Brain microvascular endothelial cell (primary cell): ENCODE measurements around the gene LRSAM1.

ENCODE experiments used
- DNase-seq: peaks from one replicate; pipeline ENCODE4 v3.0.0-alpha.2; 2020
- H3K27ac ChIP-seq: fragments of 250-450 bp; sonication (Bioruptor Pico); 2 replicates; pipeline ENCODE4 v1.5.1; 2020; ENCODE audit warnings: mild to moderate bottlenecking, moderate library complexity
- H3K27me3 ChIP-seq: fragments of 250-450 bp; sonication (Bioruptor Pico); replicated peaks from 2 replicates; pipeline ENCODE4 v1.5.1; 2020; ENCODE audit warnings: mild to moderate bottlenecking
- H3K36me3 ChIP-seq: fragments of 250-450 bp; sonication (Bioruptor Pico); replicated peaks from 2 replicates; pipeline ENCODE4 v1.5.1; 2020; ENCODE audit warnings: mild to moderate bottlenecking
- H3K4me3 ChIP-seq: 2 replicates; pipeline ENCODE4 v1.5.1; 2011; ENCODE audit warnings: low read depth, mild to moderate bottlenecking, control low read depth, low read length, moderate library complexity
- in situ Hi-C: cut with HindIII; loops from 2 replicates; pipeline ENCODE4 v1.10.0; 2017; ENCODE audit warnings: low sequenced_read_pairs, low pct_ligation_motif_present
- TF ChIP-seq, protein P1 (sequence below): IDR thresholded peaks from 2 replicates; pipeline ENCODE4 v1.5.1; 2011; ENCODE audit warnings: low read depth, mild to moderate bottlenecking, moderate library complexity, low read length, control low read depth, inconsistent platforms; ENCODE audit errors: missing control alignments

The LRSAM1 gene

DNA sequence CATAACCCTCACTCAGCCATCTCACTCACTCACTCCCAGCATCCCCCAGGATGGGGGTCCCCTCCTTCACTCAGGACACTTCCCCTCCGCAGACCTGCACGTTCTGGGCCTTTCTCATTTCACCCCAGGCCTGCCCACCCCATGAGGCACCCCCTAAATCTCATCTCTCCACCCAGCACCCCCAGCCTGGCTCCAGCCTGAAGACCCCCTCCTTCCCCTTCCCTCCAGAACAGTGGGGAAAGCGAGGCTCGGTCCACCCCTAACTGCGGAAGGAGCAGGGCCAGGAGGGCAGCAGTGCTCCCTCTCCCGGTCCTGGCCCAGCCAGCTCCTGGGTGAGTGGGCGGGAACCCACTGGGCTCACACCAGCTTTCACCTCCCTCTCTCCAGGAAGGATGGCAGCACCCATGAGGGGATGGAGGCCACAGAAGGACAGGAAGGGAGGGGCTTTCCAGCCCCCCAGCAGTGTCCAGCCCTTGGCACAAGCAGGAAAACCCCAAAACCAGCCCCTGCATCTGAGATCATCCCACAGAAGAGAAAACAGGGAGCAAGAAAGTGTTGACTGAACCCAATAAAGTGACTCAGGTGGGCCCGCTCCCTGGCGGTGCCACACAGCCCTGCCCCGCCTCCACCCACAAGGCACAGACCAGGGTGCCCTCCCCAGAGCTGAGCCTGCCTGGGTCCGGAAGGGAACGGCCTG is 55.0 kb downstream of the LRSAM1 start:
- Histone ChIP-seq H3K36me3 (peaks cover 90% of the 10 kb centered on the region), H3K4me3 (no peak overlapping the region), H3K27ac (no peak overlapping the region), H3K27me3 (no peaks in the 10 kb centered on the region)
- in situ Hi-C loops, result no loop called here
- DNase-seq, result no peak
- TF ChIP-seq, protein P1, sequence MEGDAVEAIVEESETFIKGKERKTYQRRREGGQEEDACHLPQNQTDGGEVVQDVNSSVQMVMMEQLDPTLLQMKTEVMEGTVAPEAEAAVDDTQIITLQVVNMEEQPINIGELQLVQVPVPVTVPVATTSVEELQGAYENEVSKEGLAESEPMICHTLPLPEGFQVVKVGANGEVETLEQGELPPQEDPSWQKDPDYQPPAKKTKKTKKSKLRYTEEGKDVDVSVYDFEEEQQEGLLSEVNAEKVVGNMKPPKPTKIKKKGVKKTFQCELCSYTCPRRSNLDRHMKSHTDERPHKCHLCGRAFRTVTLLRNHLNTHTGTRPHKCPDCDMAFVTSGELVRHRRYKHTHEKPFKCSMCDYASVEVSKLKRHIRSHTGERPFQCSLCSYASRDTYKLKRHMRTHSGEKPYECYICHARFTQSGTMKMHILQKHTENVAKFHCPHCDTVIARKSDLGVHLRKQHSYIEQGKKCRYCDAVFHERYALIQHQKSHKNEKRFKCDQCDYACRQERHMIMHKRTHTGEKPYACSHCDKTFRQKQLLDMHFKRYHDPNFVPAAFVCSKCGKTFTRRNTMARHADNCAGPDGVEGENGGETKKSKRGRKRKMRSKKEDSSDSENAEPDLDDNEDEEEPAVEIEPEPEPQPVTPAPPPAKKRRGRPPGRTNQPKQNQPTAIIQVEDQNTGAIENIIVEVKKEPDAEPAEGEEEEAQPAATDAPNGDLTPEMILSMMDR, result no peak

DNA sequence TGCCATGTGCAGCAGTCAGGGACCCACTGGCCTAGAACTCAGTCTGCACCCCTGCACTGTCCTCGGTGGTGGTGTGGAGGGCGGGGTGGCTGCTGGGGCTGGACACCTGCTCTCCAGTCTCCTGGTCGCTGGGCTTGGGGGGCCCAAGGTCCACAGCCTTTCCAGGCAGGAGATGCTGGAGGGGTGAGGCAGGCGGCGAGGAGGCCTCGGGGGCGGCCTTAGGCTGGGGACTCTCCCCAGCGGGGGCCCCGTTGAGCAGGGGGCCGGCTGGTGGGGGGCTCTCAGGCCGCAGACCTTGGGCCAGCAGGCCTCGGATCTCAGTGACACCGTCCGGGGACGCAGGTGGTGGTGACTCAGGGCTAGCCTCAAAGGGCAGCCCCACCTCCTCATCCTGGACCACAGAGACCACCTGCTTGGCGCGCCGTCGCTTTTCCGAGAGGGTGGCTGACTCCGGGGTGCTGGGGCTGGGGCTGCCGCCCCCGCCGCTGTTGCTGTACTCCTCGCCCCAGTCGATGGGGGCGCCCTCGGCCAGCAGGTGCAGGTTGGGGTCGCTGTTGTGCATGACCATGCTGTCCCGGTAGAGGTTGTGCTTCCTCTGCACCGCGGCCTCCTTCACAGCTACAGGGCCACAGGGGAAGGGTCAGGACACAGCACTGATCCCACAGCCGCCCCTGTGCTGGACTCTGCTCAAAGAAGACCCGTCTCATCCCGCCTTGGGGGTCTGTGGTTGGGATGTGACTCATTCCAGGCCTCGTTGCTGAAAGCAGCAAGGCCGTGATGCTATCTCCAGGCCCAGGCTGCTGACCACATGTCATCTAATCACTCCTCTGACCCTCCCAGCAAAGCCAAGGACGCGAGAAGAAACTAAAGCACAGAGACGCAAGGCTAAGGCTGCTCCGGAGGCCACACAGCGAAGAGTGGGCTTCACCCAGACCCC is 55.8 kb downstream of the LRSAM1 start:
- DNase-seq, result peak; percentile 61
- Histone ChIP-seq H3K36me3 (peaks cover 87% of the 10 kb centered on the region), H3K4me3 (no peak overlapping the region), H3K27ac (no peak overlapping the region), H3K27me3 (no peaks in the 10 kb centered on the region)
- TF ChIP-seq, protein P1, result peak; percentile 26
- in situ Hi-C loops, result no loop called here

DNA sequence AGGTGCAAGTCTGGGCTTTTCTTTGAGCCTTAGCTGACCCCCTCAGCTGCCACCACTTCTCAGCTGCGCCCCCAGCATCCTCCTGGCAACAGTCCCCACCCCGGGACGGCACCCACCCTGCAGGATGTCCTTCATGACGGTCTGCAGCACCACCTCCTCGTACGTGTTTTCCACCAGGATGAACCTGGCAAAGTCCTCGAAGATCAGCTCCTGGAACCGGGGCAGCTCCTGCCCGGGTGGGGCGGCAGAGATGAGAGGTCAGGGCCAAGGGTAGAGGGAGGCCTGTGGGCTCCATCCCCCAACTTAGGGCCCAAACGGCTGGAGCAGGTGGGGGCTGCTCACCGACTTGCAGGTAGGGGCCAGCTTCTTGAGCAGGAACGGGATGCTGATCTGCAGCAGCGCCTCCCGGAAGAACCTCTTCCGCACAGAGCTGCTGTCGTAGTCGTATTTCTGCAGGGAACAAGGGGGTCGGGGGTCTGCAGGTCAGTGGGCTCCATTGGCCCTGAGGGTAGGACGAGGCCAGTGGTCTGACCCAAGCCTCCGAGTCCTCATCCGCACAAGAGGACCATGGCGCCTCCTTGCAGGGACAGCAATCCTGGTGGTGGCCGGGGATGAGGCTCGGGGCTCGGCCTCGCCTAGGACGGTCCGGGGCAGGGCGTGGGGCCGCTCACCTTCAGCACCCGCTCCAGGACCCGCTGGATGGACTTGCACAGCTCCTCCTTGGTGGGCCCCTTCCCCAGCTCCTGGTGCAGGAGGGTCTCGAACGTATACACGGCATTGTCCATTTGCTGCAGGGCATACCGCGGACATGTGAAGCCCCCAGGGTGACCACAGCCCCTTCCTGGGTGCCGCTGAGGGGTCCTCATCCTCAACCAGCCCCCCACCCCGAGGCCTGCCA is 56.7 kb downstream of the LRSAM1 start:
- in situ Hi-C loops, result no loop called here
- Histone ChIP-seq H3K36me3 (peaks cover 89% of the 10 kb centered on the region), H3K27ac (no peak overlapping the region), H3K4me3 (no peak overlapping the region), H3K27me3 (no peaks in the 10 kb centered on the region)
- DNase-seq, result no peak
- TF ChIP-seq, protein P1, result no peak

DNA sequence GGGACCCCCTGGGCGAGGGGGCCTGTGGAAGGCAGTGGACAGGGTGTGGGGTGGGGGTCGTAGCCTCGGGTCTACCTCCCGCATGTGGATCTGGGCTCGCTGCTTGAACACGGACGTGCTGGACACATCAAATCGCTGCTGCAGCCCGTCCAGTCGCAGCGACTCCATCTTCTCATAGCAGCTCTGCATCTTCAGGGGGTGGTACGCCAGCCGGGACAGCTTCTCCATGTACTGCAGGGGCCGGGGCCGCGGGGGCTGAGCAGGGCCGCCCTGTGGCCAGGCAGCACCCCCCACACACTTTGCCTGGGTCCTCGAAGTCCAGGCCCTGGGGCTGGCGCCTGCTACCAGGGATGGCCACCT is 57.6 kb downstream of the LRSAM1 start:
- H3K4me3 ChIP-seq, result no peak overlapping the region
- H3K27me3 ChIP-seq, result no peaks in the 10 kb centered on the region
- DNase-seq, result no peak
- H3K36me3 ChIP-seq, result peaks cover 89% of the 10 kb centered on the region
- in situ Hi-C loops, result no loop called here
- no peak overlapping the region for H3K27ac ChIP-seq
- TF ChIP-seq, protein P1, result no peak

DNA sequence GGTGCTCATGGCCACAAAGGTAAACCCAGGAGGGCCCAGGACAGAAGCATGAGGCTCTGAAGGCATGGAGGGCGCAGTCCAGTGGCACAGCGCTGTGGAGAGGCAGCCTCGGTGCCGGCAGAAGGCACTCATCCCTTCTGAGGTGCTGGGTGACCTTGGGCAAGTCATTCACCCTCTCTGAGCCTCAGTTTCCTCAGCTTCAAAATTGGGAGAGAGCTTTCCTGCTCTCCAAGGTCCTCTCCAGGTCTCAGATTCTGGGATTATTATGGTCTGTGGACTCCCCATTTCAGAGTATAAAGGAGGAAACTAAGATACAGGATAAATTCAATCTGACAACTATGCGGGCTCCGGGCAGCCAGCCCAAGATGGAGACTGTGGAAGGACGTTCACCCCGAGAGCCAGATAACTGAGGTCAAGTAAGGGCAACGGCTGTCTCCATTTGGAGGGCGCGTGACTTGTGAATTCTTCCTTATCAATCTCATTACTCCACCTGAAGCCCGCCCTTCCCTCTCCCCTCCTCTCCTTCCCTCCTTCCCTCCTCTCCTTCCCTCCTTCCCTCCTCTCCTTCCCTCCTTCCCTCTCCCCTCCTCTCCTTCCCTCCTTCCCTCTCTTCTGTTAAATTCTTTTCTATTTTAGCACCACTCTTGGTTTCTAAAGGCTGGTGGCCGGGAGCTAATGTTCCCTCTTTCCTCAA is 58.1 kb downstream of the LRSAM1 start:
- H3K27me3 ChIP-seq, result no peaks in the 10 kb centered on the region
- no peak overlapping the region for H3K4me3 ChIP-seq
- H3K36me3 ChIP-seq, result peaks cover 89% of the 10 kb centered on the region
- in situ Hi-C loops, result no loop called here
- no peak overlapping the region for H3K27ac ChIP-seq
- DNase-seq, result no peak
- TF ChIP-seq, protein P1, result no peak
